Ramos (cell line): ENCODE measurements around the gene VPS25.

Source experiments
- in situ Hi-C: fragments of 300-500 bp; cut with MboI; formaldehyde crosslinking; loops from one replicate; pipeline ENCODE4 v1.14.3; 2022; ENCODE audit warnings: low sequenced_read_pairs; ENCODE audit not compliant: unreplicated experiment

VPS25 gene

GRCh38 chr17:42773290-42774035 lies at the start of gene VPS25:
Gene VPS25, plus strand, starts transcription at chr17:42773449. Its CDS starts 27 bp downstream, at chr17:42773476.
- in situ Hi-C loops = no loop called here

GRCh38 chr17:42723636-42724035 lies 49.6 kb upstream of the VPS25 start:
- in situ Hi-C loops = loop anchor here (25.0 kb wide), 2 partner anchors 214 to 589 kb away; no protein-coding TSS in a partner anchor

- in situ Hi-C loops = loop anchor here (25.0 kb wide), 1 partner anchor 637 kb away; no protein-coding TSS in a partner anchor
Observed at GRCh38 chr17:42725143-42725542, 48.1 kb upstream of the VPS25 start.

GRCh38 chr17:42740699-42741098 lies 32.5 kb upstream of the VPS25 start:
- in situ Hi-C loops = loop anchor here (25.0 kb wide), 1 partner anchor 622 kb away; no protein-coding TSS in a partner anchor

GRCh38 chr17:42742916-42743315 lies 30.3 kb upstream of the VPS25 start:
- in situ Hi-C loops = loop anchor here (25.0 kb wide), 1 partner anchor 619 kb away; no protein-coding TSS in a partner anchor

GRCh38 chr17:42743595-42744282 lies 29.5 kb upstream of the VPS25 start:
- in situ Hi-C loops = loop anchor here (25.0 kb wide), 1 partner anchor 619 kb away; no protein-coding TSS in a partner anchor

- in situ Hi-C loops = loop anchor here (25.0 kb wide), 1 partner anchor 618 kb away; no protein-coding TSS in a partner anchor
Observed at GRCh38 chr17:42744283-42744805, 28.9 kb upstream of the VPS25 start.

- in situ Hi-C loops = loop anchor here (25.0 kb wide), 1 partner anchor 617 kb away; no protein-coding TSS in a partner anchor
Observed at GRCh38 chr17:42744806-42745617, 28.2 kb upstream of the VPS25 start, which contains the start of gene EZH1. Gene EZH1, minus strand, starts transcription at chr17:42745040. Its CDS starts 16,099 bp downstream, at chr17:42728941.

GRCh38 chr17:42748202-42748907 lies 24.9 kb upstream of the VPS25 start:
- in situ Hi-C loops = loop anchor here (25.0 kb wide), 1 partner anchor 614 kb away; no protein-coding TSS in a partner anchor

GRCh38 chr17:42748908-42749798 lies 24.1 kb upstream of the VPS25 start:
- in situ Hi-C loops = loop anchor here (25.0 kb wide), 1 partner anchor 613 kb away; no protein-coding TSS in a partner anchor

GRCh38 chr17:42750739-42751344 lies 22.4 kb upstream of the VPS25 start:
- in situ Hi-C loops = no loop called here

GRCh38 chr17:42751628-42752027 lies 21.6 kb upstream of the VPS25 start:
- in situ Hi-C loops = no loop called here

- in situ Hi-C loops = no loop called here
Observed at GRCh38 chr17:42754782-42755181, 18.5 kb upstream of the VPS25 start.

GRCh38 chr17:42759982-42760651 lies 13.1 kb upstream of the VPS25 start:
- in situ Hi-C loops = loop anchor here (10.0 kb wide), 1 partner anchor 185 kb away; the partner anchor contains the start of gene PSMC3IP

- in situ Hi-C loops = loop anchor here (10.0 kb wide), 1 partner anchor 186 kb away; the partner anchor contains the start of gene PSMC3IP
Observed at GRCh38 chr17:42760652-42761581, 12.3 kb upstream of the VPS25 start, which contains the start of gene RAMP2. Gene RAMP2, plus strand, starts transcription at chr17:42761227. Its CDS starts 35 bp downstream, at chr17:42761262.

- in situ Hi-C loops = loop anchor here (10.0 kb wide), 1 partner anchor 187 kb away; the partner anchor contains the start of gene PSMC3IP
Observed at GRCh38 chr17:42761638-42762037, 11.6 kb upstream of the VPS25 start.
